Neural cell (in vitro differentiated cells): ENCODE data around the gene VPS41.

Source experiments
- CTCF ChIP-seq: fragments of 450-650 bp; IDR thresholded peaks from 2 replicates; pipeline ENCODE4 v1.5.1; 2014; ENCODE audit warnings: antibody characterized with exemption, mild to moderate bottlenecking, moderate library complexity; ENCODE audit not compliant: poor library complexity, severe bottlenecking
- EP300 ChIP-seq: fragments of 450-650 bp; conservative IDR thresholded peaks from 2 replicates; pipeline ENCODE4 v1.6.1; 2014; ENCODE audit warnings: antibody characterized with exemption, mild to moderate bottlenecking, moderate library complexity; ENCODE audit not compliant: poor library complexity, severe bottlenecking
- EZH2 ChIP-seq: fragments of 200-600, 300-800 bp; shearing (Covaris generic), sonication (generic); IDR thresholded peaks from 2 replicates; pipeline ENCODE4 v1.6.1; 2014; ENCODE audit warnings: antibody characterized with exemption, low read length, borderline replicate concordance, mild to moderate bottlenecking; ENCODE audit not compliant: insufficient read depth, poor library complexity, severe bottlenecking
- RAD21 ChIP-seq: fragments of 450-650 bp; conservative IDR thresholded peaks from 2 replicates; pipeline ENCODE4 v1.6.1; 2014; ENCODE audit warnings: antibody characterized with exemption, mild to moderate bottlenecking, moderate library complexity

- TF ChIP-seq RAD21, result no peak
- TF ChIP-seq EP300, result no peak
- no peak for TF ChIP-seq CTCF
- no peak for TF ChIP-seq EZH2
Observed at GRCh38 chr7:38880035-38880434, 29.0 kb downstream of the VPS41 start.
